Hematopoietic multipotent progenitor cell treated with erythropoietin and hydrocortisone succinate and interleukin-3 and kit ligand, for 6 days (in vitro differentiated cells): ENCODE measurements around the gene DISP3.

Experiments
- DNase-seq: peaks from one replicate; pipeline ENCODE4 v3.0.0-alpha.2; 2015

The DISP3 gene

DNA sequence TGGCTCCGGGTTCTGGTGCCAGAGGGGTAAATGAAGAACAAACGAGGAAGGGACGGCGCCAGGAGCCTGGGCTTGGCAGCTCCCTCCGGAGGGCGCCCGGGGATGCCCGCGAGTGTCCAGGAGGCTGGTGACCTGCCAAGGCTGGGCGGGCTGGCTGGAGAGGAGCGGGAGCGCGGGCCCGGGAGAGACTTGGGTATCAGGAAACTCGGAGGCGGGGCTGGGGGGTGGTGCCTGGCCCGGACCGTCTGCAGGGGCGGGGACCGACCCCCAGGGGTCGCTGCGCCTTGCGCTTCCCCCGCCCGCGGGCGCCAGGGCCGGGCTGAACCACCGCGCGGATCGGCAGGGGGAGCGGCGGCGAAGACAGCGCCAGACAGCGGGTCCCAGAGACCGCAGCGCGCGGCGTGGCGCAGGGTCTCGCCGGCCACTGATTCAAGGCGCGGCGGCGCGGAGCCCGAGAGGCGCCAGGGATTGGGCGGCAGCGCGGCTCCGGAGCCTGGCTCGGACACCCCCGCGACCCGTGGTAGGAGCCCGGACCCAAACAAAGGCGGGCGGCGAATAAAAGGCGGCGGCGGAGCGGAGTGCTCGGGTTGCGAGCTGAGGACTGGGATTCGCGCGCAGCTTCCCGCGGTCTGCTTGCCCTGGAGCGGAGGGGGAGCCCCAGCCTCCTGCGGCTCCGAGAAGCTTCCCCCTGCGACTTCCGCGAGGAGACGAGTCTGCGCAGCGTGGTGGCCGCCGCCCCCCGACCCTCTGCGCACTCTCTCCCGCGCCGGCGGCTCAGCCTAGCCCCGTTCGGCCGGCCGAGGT, at the start of gene DISP3:
Gene DISP3, plus strand, starts transcription at position 585 of the 804 bp plus-strand sequence. CDS start 21,838 bp downstream, outside the sequence.
- DNase-seq, result peak; percentile 84

DNA sequence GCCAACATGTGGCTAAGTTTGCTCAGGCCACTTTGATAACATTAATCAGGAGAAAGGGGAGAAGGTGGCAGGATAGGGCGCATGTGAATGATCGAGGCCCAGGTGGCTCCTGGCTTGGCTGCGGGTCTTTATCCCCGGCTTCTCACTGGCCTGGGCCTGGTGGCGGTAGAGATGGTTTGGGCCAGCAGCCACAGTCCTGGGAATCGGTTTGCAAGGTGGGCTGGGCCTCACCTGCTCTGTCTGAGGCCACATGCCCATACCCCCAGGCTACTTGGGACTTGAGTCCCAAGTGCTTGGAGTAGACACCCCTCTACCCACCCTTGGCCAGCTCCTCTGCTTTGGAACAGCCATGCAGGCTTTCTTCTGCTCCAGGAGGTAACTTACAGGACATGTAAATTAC, 49.7 kb upstream of the DISP3 start:
- no peak for DNase-seq

GRCh38 chr1:11429935-11430334, 49.0 kb upstream of the DISP3 start:
- DNase-seq, result no peak

- no peak for DNase-seq
Observed at GRCh38 chr1:11431941-11432507, 46.9 kb upstream of the DISP3 start.

- no peak for DNase-seq
Observed at GRCh38 chr1:11432526-11432925, 46.4 kb upstream of the DISP3 start.

- no peak for DNase-seq
Observed at GRCh38 chr1:11434501-11434900, 44.5 kb upstream of the DISP3 start.

DNA sequence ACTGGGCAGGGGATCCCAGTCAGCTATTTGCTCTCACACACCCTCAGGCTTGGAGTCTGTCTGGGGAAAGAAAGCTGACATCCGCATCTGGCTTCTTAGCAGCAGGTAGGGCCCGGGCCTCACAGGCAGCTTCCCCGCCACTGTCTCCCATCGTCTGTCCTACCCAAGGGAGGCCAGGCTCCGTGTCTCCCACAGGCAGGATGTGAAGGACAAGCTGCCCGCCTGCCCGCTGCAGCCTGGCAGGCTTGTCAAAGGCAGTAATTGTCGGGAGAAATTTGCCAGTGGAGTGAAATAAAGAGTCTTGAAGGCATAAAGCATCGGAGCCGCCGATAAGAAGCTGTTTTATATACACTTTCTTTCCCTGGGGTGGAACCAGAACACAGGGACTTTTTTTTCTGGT, 44.0 kb upstream of the DISP3 start:
- no peak for DNase-seq

- DNase-seq, result no peak
Observed at GRCh38 chr1:11438996-11439395, 40.0 kb upstream of the DISP3 start.

GRCh38 chr1:11441211-11441952, 37.6 kb upstream of the DISP3 start:
- no peak for DNase-seq

DNA sequence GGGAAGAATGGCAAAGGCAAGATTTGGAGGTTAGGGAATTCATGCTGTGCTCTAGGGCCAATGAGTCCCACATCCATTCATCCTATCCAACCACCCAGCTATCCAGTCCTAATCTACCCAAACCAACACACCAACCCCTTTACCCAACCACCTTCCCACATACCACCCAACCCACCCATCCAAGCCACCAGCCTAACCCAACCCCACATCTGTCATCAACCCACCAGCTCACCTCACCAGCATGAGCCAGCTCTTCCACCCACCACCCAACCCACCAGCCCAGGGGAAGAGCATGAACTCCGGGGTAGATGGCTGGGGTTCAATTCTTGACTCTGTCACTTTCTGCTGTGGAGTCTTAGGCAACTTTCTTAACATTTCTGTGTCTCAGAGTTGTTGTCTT, 35.9 kb upstream of the DISP3 start:
- DNase-seq, result no peak

- no peak for DNase-seq
Observed at GRCh38 chr1:11443961-11444658, 34.8 kb upstream of the DISP3 start.

- DNase-seq, result no peak
Observed at GRCh38 chr1:11444907-11445306, 34.0 kb upstream of the DISP3 start.

GRCh38 chr1:11447903-11448302, 31.1 kb upstream of the DISP3 start:
- DNase-seq, result no peak

DNA sequence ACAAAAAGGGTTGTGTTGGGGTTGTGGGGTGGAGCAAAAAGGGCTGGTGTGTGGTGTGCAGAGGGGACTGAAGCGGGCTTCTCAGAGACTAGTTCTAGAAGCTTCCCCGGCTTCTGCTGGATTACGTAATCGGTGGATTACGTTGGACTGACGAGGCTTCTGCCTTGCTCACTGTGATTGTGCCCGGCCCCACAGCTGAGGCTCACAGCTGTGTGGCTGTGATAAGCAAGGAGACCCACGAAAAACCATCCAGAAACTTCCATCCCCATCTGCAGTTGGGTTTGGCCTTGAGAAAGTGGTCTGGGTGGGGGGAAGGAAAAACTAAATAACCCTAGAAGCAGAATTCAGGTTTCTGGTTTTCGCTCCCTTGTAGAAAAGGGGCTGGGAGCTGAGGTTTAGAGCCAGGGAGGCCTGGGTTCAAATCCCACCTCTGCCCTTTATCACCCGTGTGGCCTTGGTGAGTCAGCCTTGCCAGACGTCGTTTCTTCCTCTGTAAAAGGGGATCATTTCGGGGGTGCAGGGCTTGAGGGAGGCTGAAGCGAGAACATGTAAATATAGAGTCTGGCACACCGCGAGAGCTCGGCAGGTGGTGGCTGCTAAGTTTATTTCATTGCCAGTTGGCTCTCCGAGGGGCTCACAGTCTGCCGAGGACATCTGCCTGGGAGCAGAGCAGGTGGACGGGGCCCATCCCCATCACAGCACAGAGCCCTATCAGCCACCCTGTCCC, 30.4 kb upstream of the DISP3 start:
- DNase-seq, result no peak

GRCh38 chr1:11449100-11449403, 29.9 kb upstream of the DISP3 start:
- DNase-seq, result no peak

DNA sequence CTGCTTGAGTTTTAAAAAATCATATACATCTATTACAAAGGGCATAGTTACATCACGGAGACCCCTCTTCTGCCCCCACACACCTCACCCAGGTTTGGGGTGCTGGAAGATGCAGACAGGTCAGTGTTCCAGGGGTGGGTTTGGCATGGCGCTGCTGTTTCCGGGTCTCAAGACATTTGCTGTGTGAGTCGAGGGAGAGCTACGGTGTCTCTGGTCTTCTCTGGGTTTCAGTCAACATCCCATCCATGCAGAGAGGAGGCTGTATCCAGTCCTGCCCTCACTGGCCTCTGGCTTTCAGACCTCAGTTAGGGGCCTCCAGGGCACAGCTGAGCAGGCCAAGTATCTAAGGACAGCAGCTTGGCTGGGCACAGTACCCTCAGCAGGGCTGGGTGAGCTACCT, 28.6 kb upstream of the DISP3 start:
- DNase-seq, result no peak

- DNase-seq, result no peak
Observed at GRCh38 chr1:11453742-11454491, 25.0 kb upstream of the DISP3 start.

DNA sequence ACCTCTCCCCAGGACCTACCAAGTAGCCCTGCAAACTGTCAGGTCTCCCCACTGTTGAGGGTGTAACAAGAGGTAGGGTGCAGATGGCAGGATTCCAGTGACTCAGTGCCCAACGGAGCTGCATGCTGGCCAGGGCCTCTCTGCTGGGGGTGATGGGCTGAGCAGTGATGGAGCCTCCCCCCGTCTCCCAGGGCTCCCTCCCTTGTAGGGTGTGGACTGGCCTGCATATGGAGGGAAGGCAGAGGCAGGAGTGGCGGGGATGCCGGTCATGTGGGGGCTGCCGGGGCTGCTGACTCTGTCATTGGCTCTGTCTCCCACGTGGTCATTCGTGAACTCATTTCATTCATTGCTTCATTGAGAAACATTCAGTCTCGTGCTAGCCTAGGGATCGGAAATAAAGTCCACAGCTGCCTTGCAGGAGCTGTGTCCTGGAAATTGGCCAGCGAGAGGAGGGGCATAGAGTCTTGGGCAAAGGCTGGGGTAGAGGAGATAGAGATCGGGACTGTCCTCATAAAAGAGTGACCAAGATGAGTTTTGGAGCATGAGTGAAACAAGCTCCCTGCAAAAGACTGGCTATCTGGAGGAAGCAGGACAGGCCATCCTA, 22.9 kb upstream of the DISP3 start:
- DNase-seq, result no peak

- no peak for DNase-seq
Observed at GRCh38 chr1:11456965-11457364, 22.0 kb upstream of the DISP3 start.

DNA sequence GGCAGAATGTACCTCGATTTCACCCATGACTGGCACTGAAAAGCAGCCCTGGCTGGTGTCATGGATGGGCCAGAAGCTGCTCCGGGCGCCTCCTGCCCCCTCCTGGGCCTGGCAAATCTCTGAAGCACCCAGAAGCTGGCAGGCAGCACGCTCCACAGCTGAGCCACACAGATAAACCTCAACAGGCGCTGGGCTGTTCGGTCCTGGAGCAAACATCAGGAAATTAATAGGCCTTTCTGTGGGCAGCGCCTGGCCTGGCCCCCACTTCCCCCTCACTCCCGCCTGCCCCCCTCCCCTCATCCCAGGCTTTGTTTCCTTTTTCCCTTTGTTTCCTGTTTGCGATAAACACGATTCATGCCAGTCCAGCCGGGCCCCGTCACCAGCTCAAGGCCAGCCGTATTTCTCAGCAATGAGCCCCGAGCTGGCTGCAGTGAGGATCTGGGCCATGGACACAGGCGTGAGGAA, 20.1 kb upstream of the DISP3 start:
- DNase-seq, result no peak

DNA sequence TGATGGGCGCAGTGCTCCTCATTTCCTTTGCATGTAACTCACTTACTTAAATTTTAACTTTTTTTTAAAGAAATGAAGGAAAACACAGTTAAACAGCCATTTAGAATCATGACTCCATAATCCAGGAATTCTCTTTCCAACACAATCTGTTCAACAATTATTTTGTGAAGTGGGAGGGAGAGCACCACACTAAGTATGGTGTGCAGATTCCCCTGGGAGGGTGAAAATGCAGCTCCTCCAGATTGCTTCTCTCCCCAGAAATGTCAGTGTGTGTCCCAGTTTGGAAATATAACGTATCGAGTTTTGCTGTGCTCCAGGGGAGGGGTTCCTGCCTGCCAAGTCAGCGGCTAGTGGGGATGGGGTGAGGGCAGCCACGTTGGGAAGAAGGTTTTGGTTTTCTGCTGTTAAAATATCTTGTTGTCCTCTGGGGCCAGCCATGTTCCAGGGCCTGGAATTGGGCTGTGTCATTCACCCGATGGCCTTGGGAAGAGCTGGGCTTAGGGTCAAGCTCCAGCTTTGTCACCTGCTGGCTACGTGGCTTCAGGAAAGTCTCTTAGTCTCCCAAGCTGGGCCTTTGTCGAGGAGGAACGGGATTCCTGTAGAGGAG, 17.3 kb upstream of the DISP3 start:
- DNase-seq, result no peak
